Liver (tissue), 3 donors: ENCODE data around the gene RASL12.

ENCODE experiments used
- ATF3 ChIP-seq: IDR thresholded peaks from 2 replicates; pipeline ENCODE4 v1.6.1; 2016; ENCODE audit warnings: antibody characterized with exemption
- CTCF ChIP-seq: fragments of 150-350 bp; IDR thresholded peaks from 2 replicates; pipeline ENCODE4 v1.5.1; 2017; ENCODE audit warnings: improper control_type of control experiment, low read depth, low read length; ENCODE audit not compliant: missing input control
- EGR1 ChIP-seq, 2 donors: IDR thresholded peaks; 2 replicates each; pipeline ENCODE4 v1.6.1; 2016 to 2018; ENCODE audit warnings: antibody characterized with exemption in 2 of 2, low read depth in 2 of 2
- HNF4G ChIP-seq: IDR thresholded peaks from 2 replicates; pipeline ENCODE4 v1.6.1; 2016; ENCODE audit warnings: antibody characterized with exemption
- JUND ChIP-seq, 2 donors: IDR thresholded peaks; 2 replicates each; pipeline ENCODE4 v1.6.1; 2016; ENCODE audit warnings: antibody characterized with exemption in 2 of 2
- MAX ChIP-seq: IDR thresholded peaks from 2 replicates; pipeline ENCODE4 v1.6.1; 2016; ENCODE audit warnings: antibody characterized with exemption
- RAD21 ChIP-seq, 2 donors: IDR thresholded peaks; 2 replicates each; pipeline ENCODE4 v1.6.1; 2016; ENCODE audit warnings: antibody characterized with exemption in 2 of 2, mild to moderate bottlenecking in 2 of 2
- REST ChIP-seq: IDR thresholded peaks from 2 replicates; pipeline ENCODE4 v1.6.1; 2016; ENCODE audit warnings: antibody characterized with exemption, mild to moderate bottlenecking
- SP1 ChIP-seq: IDR thresholded peaks from 2 replicates; pipeline ENCODE4 v1.6.1; 2018; ENCODE audit warnings: antibody characterized with exemption, mild to moderate bottlenecking
- TAF1 ChIP-seq: conservative IDR thresholded peaks from 2 replicates; pipeline ENCODE4 v1.6.1; 2016; ENCODE audit warnings: antibody characterized with exemption, mild to moderate bottlenecking
- YY1 ChIP-seq: IDR thresholded peaks from 2 replicates; pipeline ENCODE4 v1.6.1; 2016; ENCODE audit warnings: antibody characterized with exemption, mild to moderate bottlenecking
- donor health status: healthy.
- donor health status: healthy.

- no peak for TF ChIP-seq EGR1 (IDR thresholded peaks at IDR 0.05; ENCODE audit: low read depth in 2 of 2)
- no peak for TF ChIP-seq TAF1
- TF ChIP-seq CTCF, result peak; percentile 65
- TF ChIP-seq HNF4G, result no peak
- TF ChIP-seq REST, result no peak
- TF ChIP-seq SP1, result no peak
- TF ChIP-seq RAD21 (IDR thresholded peaks at IDR 0.05), result peak; percentile 86 to 90
- peak; percentile 21 for TF ChIP-seq MAX
- no peak for TF ChIP-seq ATF3
- no peak for TF ChIP-seq YY1
- TF ChIP-seq JUND (IDR thresholded peaks at IDR 0.05), result no peak
Measured at GRCh38 chr15:65033659-65034269, 34.0 kb downstream of the RASL12 start.
